HepG2 (cell line): ENCODE measurements around the gene ALB. TPM values are rescaled to one million over a fixed set of nuclear protein-coding genes. Genes with fewer than 3 reads are reported as not detected.

Source experiments
- ETV5 ChIP-seq: IDR thresholded peaks from 2 replicates; pipeline ENCODE4 v1.6.1; 2018; ENCODE audit warnings: missing biosample characterization, missing genetic modification reagents, inconsistent platforms, borderline replicate concordance
- FOXA1 ChIP-seq, 2 experiments: fragments of 450-650 bp in 1 of 2; sonication (generic) in 1 of 2; formaldehyde crosslinking in 1 of 2; IDR thresholded peaks; 2 replicates each; pipeline versions ENCODE4 v1.4.0 to v1.6.1; 2016 to 2020; ENCODE audit warnings: missing genetic modification reagents in 1 of 2
- FOXA3 ChIP-seq: IDR thresholded peaks from 2 replicates; pipeline ENCODE4 v1.6.1; 2016; ENCODE audit warnings: missing genetic modification reagents, missing compliant biosample characterization
- GFI1 ChIP-seq: sonication (generic); formaldehyde crosslinking; IDR thresholded peaks from 2 replicates; pipeline ENCODE4 v1.5.0; 2020; ENCODE audit warnings: missing genetic modification reagents, mild to moderate bottlenecking, borderline replicate concordance
- JUNB ChIP-seq: sonication (generic); formaldehyde crosslinking; IDR thresholded peaks from 2 replicates; pipeline ENCODE4 v1.8.0; 2022; ENCODE audit warnings: missing genetic modification reagents, mild to moderate bottlenecking, borderline replicate concordance
- MIER3 ChIP-seq: IDR thresholded peaks from 2 replicates; pipeline ENCODE4 v1.6.1; 2016; ENCODE audit warnings: missing compliant biosample characterization, borderline replicate concordance
- MIXL1 ChIP-seq: IDR thresholded peaks from 2 replicates; pipeline ENCODE4 v1.6.1; 2016
- NR2F1 ChIP-seq, 2 experiments: fragments of 450-650 bp in 1 of 2; formaldehyde crosslinking in 1 of 2; IDR thresholded peaks; 2 replicates each; pipeline versions ENCODE4 v1.5.0 to v1.6.1; 2016 to 2020; ENCODE audit warnings: mild to moderate bottlenecking in 1 of 2, missing compliant biosample characterization in 1 of 2, missing genetic modification reagents in 1 of 2, moderate library complexity in 1 of 2
- NR3C1 ChIP-seq: sonication (generic); formaldehyde crosslinking; IDR thresholded peaks from 2 replicates; pipeline ENCODE4 v1.4.0; 2020; ENCODE audit warnings: missing genetic modification reagents
- RFXANK ChIP-seq: IDR thresholded peaks from 2 replicates; pipeline ENCODE4 v1.6.1; 2016
- SIX4 ChIP-seq: sonication (generic); formaldehyde crosslinking; IDR thresholded peaks from 2 replicates; pipeline ENCODE4 v1.4.0; 2020; ENCODE audit warnings: missing genetic modification reagents
- ZBTB25 ChIP-seq: IDR thresholded peaks from 2 replicates; pipeline ENCODE4 v1.6.1; 2018; ENCODE audit warnings: missing genetic modification reagents
- ZNF264 ChIP-seq: sonication (generic); formaldehyde crosslinking; IDR thresholded peaks from 2 replicates; pipeline ENCODE4 v1.4.0; 2020; ENCODE audit warnings: missing genetic modification reagents
- ZNF33B ChIP-seq: sonication (generic); formaldehyde crosslinking; IDR thresholded peaks from 2 replicates; pipeline ENCODE4 v1.5.1; 2020; ENCODE audit warnings: mild to moderate bottlenecking, missing genetic modification reagents
- ZNF362 ChIP-seq: sonication (generic); formaldehyde crosslinking; IDR thresholded peaks from 2 replicates; pipeline ENCODE4 v1.4.0; 2020; ENCODE audit warnings: missing genetic modification reagents, mild to moderate bottlenecking, borderline replicate concordance
- polyA plus RNA-seq, 8 experiments: library from polyadenylated mRNA; depleted of rRNA in 3 of 8; stranded (reverse) in 7 of 8; unstranded in 1 of 8; fragments of >200 nt; fragmentation: Illumina TruSeq in 4 of 8; extraction: Trizol in 4 of 8; gene quantifications; 2 replicates each; pipeline versions ENCODE4 v1.2.1 to v1.2.3, GENCODE V29; 2011 to 2016; ENCODE audit warnings: low read depth in 4 of 8, missing spikeins in 1 of 8, mixed read lengths in 1 of 8; ENCODE audit not compliant: insufficient read depth in 1 of 8
- total RNA-seq, 5 experiments: library from RNA; depleted of rRNA; stranded (reverse); fragments of >200 nt; fragmentation: Illumina TruSeq; extraction: Trizol; gene quantifications; 2 replicates each; pipeline ENCODE4 v1.2.3, GENCODE V29; 2016; ENCODE audit warnings: low read depth in 1 of 5
- TF ChIP-seq, protein P1 (sequence below): sonication (generic); formaldehyde crosslinking; IDR thresholded peaks from 2 replicates; pipeline ENCODE4 v1.5.0; 2020; ENCODE audit warnings: missing genetic modification reagents, mild to moderate bottlenecking, borderline replicate concordance
- TF ChIP-seq, protein P2 (sequence below): sonication (generic); formaldehyde crosslinking; IDR thresholded peaks from 2 replicates; pipeline ENCODE4 v1.4.0; 2020; ENCODE audit warnings: missing genetic modification reagents
- TF ChIP-seq, protein P3 (sequence below): sonication (generic); formaldehyde crosslinking; IDR thresholded peaks from 2 replicates; pipeline ENCODE4 v1.5.1; 2020; ENCODE audit warnings: missing genetic modification reagents, mild to moderate bottlenecking, borderline replicate concordance

ALB gene
- total and polyA plus RNA-seq, 2 of the 13 experiments (the other 11 are each of a cell fraction or from before 2014, with no cell fraction given), result 22,259 to 22,625 TPM

DNA sequence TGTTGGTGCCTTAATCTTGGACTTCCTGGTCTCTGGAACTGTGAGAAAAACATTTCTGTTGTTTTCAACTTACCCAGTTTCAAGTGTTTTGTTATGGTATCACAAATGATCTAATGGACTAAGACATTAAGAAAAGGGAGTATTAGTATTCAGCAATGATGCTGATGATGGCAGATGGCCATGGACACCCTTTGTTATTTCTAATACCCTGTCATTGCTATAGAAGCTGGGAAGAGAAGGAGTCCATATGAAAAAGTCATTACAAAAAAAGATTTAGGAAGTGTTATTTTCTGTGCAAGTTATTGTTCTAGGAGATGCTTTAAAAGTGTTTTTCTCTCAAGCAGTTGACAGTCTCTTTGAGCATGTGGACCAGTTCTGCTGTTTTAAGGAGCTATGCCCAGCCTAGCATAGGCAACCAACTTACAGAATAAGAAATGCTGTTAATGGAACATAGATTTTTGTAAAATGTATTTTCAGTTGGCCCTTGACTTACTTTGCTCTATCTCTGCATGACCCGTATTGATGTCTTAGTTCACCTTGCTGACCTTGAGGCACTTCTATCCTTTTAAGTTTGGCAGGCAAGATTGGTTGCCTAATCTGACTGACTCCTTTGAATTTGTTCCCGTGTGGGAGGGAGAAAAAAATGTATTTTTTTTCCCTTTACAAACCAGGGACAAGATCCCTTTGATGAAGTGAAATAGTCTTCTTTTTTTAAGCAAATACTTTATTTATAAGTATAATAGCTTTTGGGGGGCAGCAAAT lies 25.9 kb downstream of the ALB start (continued):
- TF ChIP-seq FOXA1 (IDR thresholded peaks at IDR 0.05) (no peak), FOXA1 (CRISPR knock-in tag; IDR thresholded peaks at IDR 0.05) (0 out of 2 replicates have a peak, but pooled peaks have one; percentile 33), ETV5 (CRISPR knock-in tag) (peak; percentile 53; the same call in 1 of the 2 replicates), MIER3 (CRISPR knock-in tag) (peak; percentile 74; the same call in 1 of the 2 replicates), ZNF264 (no peak), MIXL1 (CRISPR knock-in tag) (peak; percentile 68), GFI1 (CRISPR knock-in tag) (no peak), FOXA3 (peak; percentile 82), ZNF33B (CRISPR knock-in tag) (no peak), ZBTB25 (CRISPR knock-in tag) (no peak), NR2F1 (CRISPR knock-in tag; IDR thresholded peaks at IDR 0.05) (peak; percentile 59 to 93), JUNB (CRISPR knock-in tag) (no peak), RFXANK (CRISPR knock-in tag) (no peak), SIX4 (CRISPR knock-in tag) (peak; percentile 61; the same call in 1 of the 2 replicates), NR3C1 (no peak), ZNF362 (CRISPR knock-in tag) (peak; percentile 92)
- TF ChIP-seq, protein P1, sequence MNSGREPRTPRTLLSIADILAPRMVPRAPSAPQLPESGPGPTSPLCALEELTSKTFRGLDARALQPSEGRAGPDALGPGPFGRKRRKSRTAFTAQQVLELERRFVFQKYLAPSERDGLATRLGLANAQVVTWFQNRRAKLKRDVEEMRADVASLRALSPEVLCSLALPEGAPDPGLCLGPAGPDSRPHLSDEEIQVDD (CRISPR knock-in tag), result no peak
- TF ChIP-seq, protein P2, sequence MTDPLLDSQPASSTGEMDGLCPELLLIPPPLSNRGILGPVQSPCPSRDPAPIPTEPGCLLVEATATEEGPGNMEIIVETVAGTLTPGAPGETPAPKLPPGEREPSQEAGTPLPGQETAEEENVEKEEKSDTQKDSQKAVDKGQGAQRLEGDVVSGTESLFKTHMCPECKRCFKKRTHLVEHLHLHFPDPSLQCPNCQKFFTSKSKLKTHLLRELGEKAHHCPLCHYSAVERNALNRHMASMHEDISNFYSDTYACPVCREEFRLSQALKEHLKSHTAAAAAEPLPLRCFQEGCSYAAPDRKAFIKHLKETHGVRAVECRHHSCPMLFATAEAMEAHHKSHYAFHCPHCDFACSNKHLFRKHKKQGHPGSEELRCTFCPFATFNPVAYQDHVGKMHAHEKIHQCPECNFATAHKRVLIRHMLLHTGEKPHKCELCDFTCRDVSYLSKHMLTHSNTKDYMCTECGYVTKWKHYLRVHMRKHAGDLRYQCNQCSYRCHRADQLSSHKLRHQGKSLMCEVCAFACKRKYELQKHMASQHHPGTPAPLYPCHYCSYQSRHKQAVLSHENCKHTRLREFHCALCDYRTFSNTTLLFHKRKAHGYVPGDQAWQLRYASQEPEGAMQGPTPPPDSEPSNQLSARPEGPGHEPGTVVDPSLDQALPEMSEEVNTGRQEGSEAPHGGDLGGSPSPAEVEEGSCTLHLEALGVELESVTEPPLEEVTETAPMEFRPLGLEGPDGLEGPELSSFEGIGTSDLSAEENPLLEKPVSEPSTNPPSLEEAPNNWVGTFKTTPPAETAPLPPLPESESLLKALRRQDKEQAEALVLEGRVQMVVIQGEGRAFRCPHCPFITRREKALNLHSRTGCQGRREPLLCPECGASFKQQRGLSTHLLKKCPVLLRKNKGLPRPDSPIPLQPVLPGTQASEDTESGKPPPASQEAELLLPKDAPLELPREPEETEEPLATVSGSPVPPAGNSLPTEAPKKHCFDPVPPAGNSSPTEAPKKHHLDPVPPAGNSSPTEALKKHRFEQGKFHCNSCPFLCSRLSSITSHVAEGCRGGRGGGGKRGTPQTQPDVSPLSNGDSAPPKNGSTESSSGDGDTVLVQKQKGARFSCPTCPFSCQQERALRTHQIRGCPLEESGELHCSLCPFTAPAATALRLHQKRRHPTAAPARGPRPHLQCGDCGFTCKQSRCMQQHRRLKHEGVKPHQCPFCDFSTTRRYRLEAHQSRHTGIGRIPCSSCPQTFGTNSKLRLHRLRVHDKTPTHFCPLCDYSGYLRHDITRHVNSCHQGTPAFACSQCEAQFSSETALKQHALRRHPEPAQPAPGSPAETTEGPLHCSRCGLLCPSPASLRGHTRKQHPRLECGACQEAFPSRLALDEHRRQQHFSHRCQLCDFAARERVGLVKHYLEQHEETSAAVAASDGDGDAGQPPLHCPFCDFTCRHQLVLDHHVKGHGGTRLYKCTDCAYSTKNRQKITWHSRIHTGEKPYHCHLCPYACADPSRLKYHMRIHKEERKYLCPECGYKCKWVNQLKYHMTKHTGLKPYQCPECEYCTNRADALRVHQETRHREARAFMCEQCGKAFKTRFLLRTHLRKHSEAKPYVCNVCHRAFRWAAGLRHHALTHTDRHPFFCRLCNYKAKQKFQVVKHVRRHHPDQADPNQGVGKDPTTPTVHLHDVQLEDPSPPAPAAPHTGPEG, result peak; percentile 80
- TF ChIP-seq, protein P3, sequence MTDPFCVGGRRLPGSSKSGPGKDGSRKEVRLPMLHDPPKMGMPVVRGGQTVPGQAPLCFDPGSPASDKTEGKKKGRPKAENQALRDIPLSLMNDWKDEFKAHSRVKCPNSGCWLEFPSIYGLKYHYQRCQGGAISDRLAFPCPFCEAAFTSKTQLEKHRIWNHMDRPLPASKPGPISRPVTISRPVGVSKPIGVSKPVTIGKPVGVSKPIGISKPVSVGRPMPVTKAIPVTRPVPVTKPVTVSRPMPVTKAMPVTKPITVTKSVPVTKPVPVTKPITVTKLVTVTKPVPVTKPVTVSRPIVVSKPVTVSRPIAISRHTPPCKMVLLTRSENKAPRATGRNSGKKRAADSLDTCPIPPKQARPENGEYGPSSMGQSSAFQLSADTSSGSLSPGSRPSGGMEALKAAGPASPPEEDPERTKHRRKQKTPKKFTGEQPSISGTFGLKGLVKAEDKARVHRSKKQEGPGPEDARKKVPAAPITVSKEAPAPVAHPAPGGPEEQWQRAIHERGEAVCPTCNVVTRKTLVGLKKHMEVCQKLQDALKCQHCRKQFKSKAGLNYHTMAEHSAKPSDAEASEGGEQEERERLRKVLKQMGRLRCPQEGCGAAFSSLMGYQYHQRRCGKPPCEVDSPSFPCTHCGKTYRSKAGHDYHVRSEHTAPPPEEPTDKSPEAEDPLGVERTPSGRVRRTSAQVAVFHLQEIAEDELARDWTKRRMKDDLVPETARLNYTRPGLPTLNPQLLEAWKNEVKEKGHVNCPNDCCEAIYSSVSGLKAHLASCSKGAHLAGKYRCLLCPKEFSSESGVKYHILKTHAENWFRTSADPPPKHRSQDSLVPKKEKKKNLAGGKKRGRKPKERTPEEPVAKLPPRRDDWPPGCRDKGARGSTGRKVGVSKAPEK (CRISPR knock-in tag), result no peak
